ENCODE results near the gene CFAP92. TPM values are rescaled to one million over a fixed set of nuclear protein-coding genes. Genes with fewer than 3 reads are reported as not detected.

The CFAP92 gene
- total and polyA plus RNA-seq, 2 donors (not counting 3 experiments of a cell fraction or from before 2014, with no cell fraction given), result 0.04 to 0.62 TPM

DNA sequence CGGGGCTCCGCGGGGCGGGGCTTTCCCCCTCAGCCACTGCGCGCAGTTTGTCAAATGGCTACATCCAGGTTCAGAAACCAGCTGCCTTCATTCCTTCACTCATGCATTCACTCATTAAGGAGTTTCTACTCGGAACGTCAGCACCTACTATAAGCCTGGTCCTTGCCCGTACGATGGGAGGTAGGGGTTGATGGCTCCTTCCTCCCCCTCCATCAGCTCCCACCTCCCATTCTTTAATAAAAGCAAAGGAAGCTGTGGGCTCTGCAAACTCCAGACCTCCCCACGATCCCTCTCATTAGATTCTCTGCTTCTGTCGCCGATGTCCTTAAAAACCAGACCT lies 267 bp upstream of the CFAP92 start:
- H3K4me2 ChIP-seq (ENCODE audit: insufficient read depth, low read length), result peak overlapping the region; percentile 20
- no peaks in the 10 kb centered on the region for H3K9me3 ChIP-seq (replicated peaks; ENCODE audit: control insufficient read depth, insufficient read depth, low read length)
- H3K79me2 ChIP-seq (ENCODE audit: control insufficient read depth, insufficient read depth, low read length), result no peaks in the 10 kb centered on the region
- ChIA-PET CTCF (interaction anchor here (1.0 to 4.8 kb wide), 8 partner anchors 8 to 59 kb away, joined by 3 to 36 read pairs (median 5); no protein-coding TSS in a partner anchor), POLR2A (interaction anchor here (1.3 kb wide), 1 partner anchor 22 kb away, joined by 5 read pairs; no protein-coding TSS in a partner anchor)
- H3K4me1 ChIP-seq (ENCODE audit: control insufficient read depth, extremely low read depth, insufficient read depth, low read length), result peaks cover 6% of the 10 kb centered on the region
- dilution Hi-C loops (cut with MboI; ENCODE audit: extremely low pct_ligation_motif_present, low sequenced_read_pairs), result no loop called here
- peak overlapping the region; percentile 55 for H2AFZ ChIP-seq (ENCODE audit: low read depth, low read length)
- H3K9ac ChIP-seq (replicated peaks; ENCODE audit: extremely low read depth, insufficient read depth, low read length), result no peak overlapping the region
- H3K9me1 ChIP-seq (replicated peaks; ENCODE audit: control insufficient read depth, extremely low read depth, insufficient read depth, low read length), result no peaks in the 10 kb centered on the region
- TF ChIP-seq, protein P1, sequence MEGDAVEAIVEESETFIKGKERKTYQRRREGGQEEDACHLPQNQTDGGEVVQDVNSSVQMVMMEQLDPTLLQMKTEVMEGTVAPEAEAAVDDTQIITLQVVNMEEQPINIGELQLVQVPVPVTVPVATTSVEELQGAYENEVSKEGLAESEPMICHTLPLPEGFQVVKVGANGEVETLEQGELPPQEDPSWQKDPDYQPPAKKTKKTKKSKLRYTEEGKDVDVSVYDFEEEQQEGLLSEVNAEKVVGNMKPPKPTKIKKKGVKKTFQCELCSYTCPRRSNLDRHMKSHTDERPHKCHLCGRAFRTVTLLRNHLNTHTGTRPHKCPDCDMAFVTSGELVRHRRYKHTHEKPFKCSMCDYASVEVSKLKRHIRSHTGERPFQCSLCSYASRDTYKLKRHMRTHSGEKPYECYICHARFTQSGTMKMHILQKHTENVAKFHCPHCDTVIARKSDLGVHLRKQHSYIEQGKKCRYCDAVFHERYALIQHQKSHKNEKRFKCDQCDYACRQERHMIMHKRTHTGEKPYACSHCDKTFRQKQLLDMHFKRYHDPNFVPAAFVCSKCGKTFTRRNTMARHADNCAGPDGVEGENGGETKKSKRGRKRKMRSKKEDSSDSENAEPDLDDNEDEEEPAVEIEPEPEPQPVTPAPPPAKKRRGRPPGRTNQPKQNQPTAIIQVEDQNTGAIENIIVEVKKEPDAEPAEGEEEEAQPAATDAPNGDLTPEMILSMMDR (IDR thresholded peaks at IDR 0.05; ENCODE audit: extremely low read depth in 1 of 2, insufficient read depth in 1 of 2, low read depth in 1 of 2, low read length in 2 of 2), result no peak
- TF ChIP-seq FOS (IDR thresholded peaks at IDR 0.05; ENCODE audit: borderline replicate concordance, insufficient read depth, low read length) (no peak), POLR2A (IDR thresholded peaks at IDR 0.05; ENCODE audit: low read depth, low read length) (no peak), POLR2AphosphoS5 (IDR thresholded peaks at IDR 0.05; ENCODE audit: insufficient read depth, low read depth, low read length) (no peak), JUN (IDR thresholded peaks at IDR 0.05; ENCODE audit: borderline replicate concordance, insufficient read depth, insufficient read length, low read depth) (no peak), GATA2 (IDR thresholded peaks at IDR 0.05; ENCODE audit: insufficient read depth, insufficient read length, low read depth, low read length) (no peak), MYC (IDR thresholded peaks at IDR 0.05; ENCODE audit: low read depth, low read length) (no peak)
- TF ChIP-seq, protein P2, sequence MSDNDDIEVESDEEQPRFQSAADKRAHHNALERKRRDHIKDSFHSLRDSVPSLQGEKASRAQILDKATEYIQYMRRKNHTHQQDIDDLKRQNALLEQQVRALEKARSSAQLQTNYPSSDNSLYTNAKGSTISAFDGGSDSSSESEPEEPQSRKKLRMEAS (IDR thresholded peaks at IDR 0.05; ENCODE audit: insufficient read depth, insufficient read length), result no peak
- peak overlapping the region in 1 of 3 experiments; percentile 39 for H3K4me3 ChIP-seq (replicated peaks in 1 of 3; ENCODE audit: insufficient read depth in 1 of 3, low read depth in 1 of 3, low read length in 3 of 3)
- H4K20me1 ChIP-seq (replicated peaks; ENCODE audit: control insufficient read depth, extremely low read depth, insufficient read depth, low read length), result no peaks in the 10 kb centered on the region
- BruUV-seq (replicated peaks), result no TSS peak
- H3K27ac ChIP-seq (ENCODE audit: insufficient read depth, low read depth, low read length), result no peak overlapping the region
- DNase-seq (ENCODE audit: low read depth, low spot score), result peak; percentile 77
- no peak for FAIRE-seq
- H3K36me3 ChIP-seq (ENCODE audit: control insufficient read depth in 2 of 2, extremely low read depth in 1 of 2, insufficient read depth in 2 of 2, low read length in 2 of 2), result no peaks in the 10 kb centered on the region
- peaks cover 1 to 15% of the 10 kb centered on the region in 2 experiments for H3K27me3 ChIP-seq (ENCODE audit: control insufficient read depth in 2 of 2, insufficient read depth in 2 of 2, low read length in 2 of 2)
- intact Hi-C loops (cut with micrococcal nuclease), result no loop called here
